ENCODE measurements around the gene PPP1CA.

The PPP1CA gene

DNA sequence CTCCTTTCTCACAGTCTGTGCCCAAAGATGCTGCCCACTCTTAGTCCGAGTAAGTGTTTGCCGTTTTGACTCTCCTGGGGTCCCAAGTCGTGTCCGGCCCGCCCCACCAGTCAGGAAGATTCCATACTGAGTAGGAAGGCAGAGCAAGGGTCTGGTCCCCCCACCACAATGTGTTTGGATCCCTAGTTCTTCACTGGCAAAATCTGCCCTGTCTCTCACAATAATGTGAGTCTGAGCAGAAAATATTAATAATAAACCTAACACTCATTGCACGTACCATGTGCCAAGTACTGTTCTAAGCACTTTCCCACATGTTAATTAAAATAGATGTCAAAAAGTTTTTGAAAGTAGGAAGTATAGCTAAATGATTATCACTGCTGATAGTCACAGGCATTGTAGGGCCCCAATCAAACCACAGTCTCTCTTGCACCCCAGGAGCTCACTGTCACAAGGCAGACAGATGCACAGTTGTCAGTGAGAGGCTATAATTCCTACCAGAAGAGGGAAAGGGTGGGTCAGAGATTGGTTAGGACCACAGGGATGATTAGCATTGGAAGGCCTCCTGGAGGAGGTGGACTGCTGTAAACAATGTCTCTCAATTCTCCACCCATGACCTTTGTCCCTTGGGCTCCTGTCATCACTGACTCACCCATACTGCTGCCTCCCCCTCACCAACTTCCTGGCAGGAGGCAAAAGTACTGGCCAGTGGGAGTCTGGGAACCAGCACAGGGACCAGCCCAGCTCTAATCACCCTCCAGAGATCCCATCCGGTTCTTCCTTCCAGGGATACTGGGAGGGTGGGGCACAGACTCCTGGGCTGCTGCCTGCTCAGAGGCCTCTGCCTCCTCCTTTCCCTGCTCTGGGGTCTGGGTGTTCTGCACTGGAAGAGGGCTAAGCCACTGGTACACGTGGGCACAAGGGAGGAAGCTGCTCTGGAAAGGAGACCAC, 47.3 kb downstream of the PPP1CA start:
- in situ Hi-C loops (cut with HindIII; ENCODE audit: low pct_ligation_motif_present, low sequenced_read_pairs): no loop called here
- Histone ChIP-seq H3K36me3 (replicated peaks) (no peaks in the 10 kb centered on the region), H3K27ac (peak overlapping the region; percentile 97), H3K4me3 (ENCODE audit: low read depth, low read length) (peak overlapping the region; percentile 75), H3K27me3 (replicated peaks) (no peaks in the 10 kb centered on the region)
- TF ChIP-seq, protein P1, sequence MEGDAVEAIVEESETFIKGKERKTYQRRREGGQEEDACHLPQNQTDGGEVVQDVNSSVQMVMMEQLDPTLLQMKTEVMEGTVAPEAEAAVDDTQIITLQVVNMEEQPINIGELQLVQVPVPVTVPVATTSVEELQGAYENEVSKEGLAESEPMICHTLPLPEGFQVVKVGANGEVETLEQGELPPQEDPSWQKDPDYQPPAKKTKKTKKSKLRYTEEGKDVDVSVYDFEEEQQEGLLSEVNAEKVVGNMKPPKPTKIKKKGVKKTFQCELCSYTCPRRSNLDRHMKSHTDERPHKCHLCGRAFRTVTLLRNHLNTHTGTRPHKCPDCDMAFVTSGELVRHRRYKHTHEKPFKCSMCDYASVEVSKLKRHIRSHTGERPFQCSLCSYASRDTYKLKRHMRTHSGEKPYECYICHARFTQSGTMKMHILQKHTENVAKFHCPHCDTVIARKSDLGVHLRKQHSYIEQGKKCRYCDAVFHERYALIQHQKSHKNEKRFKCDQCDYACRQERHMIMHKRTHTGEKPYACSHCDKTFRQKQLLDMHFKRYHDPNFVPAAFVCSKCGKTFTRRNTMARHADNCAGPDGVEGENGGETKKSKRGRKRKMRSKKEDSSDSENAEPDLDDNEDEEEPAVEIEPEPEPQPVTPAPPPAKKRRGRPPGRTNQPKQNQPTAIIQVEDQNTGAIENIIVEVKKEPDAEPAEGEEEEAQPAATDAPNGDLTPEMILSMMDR (IDR thresholded peaks at IDR 0.05; ENCODE audit: low read depth, low read length, missing control alignments): peak; percentile 45
- DNase-seq: peak; percentile 97

DNA sequence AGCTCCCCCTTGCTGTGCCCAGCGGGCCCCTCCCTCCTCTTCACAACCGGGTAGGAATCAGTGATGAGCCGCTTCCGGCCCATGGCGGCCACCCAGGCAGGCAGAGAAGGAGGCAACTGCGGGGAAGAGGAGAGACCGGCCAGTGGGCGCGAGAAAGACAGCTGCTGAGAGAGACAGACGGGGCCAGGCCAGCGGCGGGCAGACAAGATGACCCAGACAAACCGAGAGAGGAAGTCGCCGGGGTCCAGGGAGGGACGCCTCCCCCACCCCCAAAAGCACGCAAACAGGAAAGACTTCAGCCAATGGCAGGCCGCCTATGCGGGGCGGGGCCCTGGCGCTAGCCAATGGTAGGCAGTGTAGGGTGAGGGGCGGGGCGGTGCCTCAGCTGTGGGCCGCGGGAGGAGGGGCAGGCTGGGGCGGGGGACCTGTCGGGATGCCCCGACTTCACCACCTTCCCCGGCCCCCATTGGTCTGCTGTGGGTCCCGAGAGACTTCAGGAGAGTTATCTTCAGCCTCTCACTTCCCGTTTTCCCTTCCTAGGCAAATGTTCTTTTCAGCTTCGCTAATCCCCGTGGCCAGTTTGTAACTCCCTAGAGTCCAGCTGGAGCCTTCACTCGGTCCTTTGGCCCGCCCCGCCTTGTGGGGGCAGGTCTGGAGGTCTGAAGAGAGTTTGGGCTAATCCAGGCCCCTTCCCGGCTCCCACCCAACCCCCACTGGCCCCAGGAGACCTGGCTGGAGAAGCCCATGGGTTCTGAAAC, 48.2 kb downstream of the PPP1CA start, which contains the start of gene POLD4:
Gene POLD4, minus strand, starts transcription at position 230 of the 758 bp plus-strand sequence. Its CDS starts 147 bp downstream, at position 83.
- H3K27ac ChIP-seq: peak within 1 kb of the TSS; percentile 97
- peak within 1 kb of the TSS; percentile 75 for H3K4me3 ChIP-seq (ENCODE audit: low read depth, low read length)
- in situ Hi-C loops (cut with HindIII; ENCODE audit: low pct_ligation_motif_present, low sequenced_read_pairs): no loop called here
- TF ChIP-seq, protein P1 (IDR thresholded peaks at IDR 0.05; ENCODE audit: low read depth, low read length, missing control alignments): no peak
- DNase-seq: peak; percentile 97
- no peaks in the 10 kb centered on the region for H3K36me3 ChIP-seq (replicated peaks)
- no peaks in the 10 kb centered on the region for H3K27me3 ChIP-seq (replicated peaks)

DNA sequence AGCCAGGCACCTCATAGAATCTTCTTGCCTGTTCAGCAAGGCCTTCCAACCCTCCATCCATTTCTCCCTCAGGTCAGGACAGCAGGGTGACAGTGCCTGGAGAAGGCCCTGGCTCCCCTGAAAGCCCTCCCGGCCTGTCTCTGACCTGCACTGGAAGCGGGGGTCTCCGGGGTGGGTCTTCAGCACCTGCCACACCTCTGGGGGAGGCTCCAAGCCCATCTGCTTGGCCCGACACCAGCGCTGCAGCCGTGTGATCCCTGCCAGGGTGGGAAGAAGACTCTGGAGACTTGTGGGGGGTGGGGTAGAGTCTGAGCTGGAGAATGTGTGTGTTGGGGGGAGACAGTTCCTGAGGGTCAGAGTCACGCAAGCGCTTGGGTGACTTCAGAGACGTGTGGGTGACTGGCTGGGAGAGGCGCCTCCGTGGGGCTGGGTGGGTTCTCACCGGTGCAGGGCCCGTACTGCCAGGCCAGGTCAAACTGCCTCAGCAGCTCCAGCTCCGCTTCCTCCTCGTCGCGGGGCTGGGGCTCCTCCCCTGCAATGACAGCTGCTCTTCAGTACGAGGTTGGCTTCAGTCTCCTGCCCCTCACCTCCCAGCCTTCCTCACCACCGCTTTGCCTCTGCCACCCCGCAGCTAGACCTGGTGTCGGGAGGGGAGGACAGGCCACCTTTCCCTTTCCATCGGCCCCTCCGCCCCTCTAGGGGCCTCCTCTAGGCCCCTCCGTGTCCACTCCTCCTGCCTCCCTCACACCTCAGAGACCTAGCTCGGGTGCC, 48.9 kb downstream of the PPP1CA start:
- peak overlapping the region; percentile 75 for H3K4me3 ChIP-seq (ENCODE audit: low read depth, low read length)
- no peak for DNase-seq
- TF ChIP-seq, protein P1 (IDR thresholded peaks at IDR 0.05; ENCODE audit: low read depth, low read length, missing control alignments): no peak
- in situ Hi-C loops (cut with HindIII; ENCODE audit: low pct_ligation_motif_present, low sequenced_read_pairs): no loop called here
- no peaks in the 10 kb centered on the region for H3K36me3 ChIP-seq (replicated peaks)
- no peaks in the 10 kb centered on the region for H3K27me3 ChIP-seq (replicated peaks)
- peak overlapping the region; percentile 97 for H3K27ac ChIP-seq

DNA sequence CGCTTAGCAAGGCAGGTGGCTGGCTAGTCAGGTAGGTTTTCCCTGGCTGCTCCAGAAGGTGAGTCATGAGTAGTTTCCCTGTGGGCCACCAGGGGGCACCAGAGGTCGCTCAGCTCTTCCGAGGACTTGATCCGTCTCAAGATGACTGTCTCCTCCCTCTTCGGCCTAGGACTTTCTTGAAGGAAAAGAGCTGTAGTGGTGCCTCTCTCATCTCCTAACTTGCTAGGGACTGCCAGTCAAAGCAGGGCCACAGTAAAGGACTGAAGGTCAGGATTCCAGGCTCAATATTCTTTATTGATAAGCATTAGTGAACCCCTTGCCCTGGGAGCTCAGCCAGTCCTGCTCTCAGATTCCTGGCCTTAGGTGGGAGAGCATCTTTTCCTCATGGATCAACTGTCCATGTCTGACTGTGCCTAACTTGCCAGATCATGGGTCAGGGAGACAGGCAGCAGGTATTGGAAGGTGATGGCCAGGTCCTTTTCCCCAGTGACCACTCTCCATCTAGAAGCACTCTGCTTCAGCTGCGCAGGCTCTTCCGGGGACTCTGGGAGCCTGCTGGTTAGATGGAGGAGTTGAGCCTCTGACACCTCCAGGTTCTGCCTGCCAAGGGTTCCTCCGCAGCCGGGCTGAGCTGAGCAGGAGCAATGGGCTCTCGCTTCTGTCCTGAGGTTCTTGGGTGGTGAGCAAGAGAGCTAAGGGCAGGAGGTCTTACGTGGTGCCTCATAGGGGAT, 50.2 kb downstream of the PPP1CA start:
- Histone ChIP-seq H3K36me3 (replicated peaks) (no peaks in the 10 kb centered on the region), H3K4me3 (ENCODE audit: low read depth, low read length) (no peak overlapping the region), H3K27ac (peak overlapping the region; percentile 2), H3K27me3 (replicated peaks) (no peaks in the 10 kb centered on the region)
- in situ Hi-C loops (cut with HindIII; ENCODE audit: low pct_ligation_motif_present, low sequenced_read_pairs): no loop called here
- DNase-seq: no peak
- TF ChIP-seq, protein P1 (IDR thresholded peaks at IDR 0.05; ENCODE audit: low read depth, low read length, missing control alignments): peak; percentile 93

DNA sequence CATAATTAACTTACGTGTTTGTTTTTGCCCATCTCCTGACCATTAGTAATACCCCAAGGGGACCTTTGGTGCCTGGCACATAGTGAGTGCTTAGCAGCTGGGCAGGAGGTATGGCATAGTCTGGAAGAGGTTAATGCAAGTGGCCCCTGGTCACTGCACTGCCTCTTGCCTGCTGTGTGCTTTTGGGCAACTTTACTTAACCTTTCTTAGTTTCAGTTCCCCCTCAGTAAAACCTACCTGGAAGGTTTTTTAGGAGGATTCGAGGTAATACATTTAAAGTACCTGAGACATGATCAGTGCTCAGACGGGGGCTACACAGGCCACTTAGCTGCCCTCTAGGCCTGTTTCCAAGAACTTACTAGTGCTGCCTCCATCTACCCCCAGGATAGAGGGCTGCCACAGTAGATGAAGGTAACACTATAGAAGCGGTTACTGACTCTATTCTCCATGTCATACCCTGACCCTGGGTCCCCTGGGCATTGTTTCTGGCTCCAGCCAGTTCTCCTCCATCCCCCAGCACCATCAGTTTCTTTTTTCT, 51.7 kb downstream of the PPP1CA start:
- TF ChIP-seq, protein P1 (IDR thresholded peaks at IDR 0.05; ENCODE audit: low read depth, low read length, missing control alignments): no peak
- no peaks in the 10 kb centered on the region for H3K36me3 ChIP-seq (replicated peaks)
- H3K27ac ChIP-seq: no peak overlapping the region
- DNase-seq: no peak
- H3K4me3 ChIP-seq (ENCODE audit: low read depth, low read length): no peak overlapping the region
- in situ Hi-C loops (cut with HindIII; ENCODE audit: low pct_ligation_motif_present, low sequenced_read_pairs): no loop called here
- H3K27me3 ChIP-seq (replicated peaks): no peaks in the 10 kb centered on the region
